HepG2 (cell line): ENCODE data around the gene VCX3B. TPM values are rescaled to one million over a fixed set of nuclear protein-coding genes. Genes with fewer than 3 reads are reported as not detected.
"Not testable (repeated sequence)": the region's sequence is repeated elsewhere in the genome, so short reads cannot be mapped to it uniquely, and the experiment has no call there.

ENCODE experiments used
- ATAC-seq: fragments of 200-7000 bp; cut with Tn5 transposase; 3 replicates; pipeline ENCODE4 v1.9.1; 2020; ENCODE audit warnings: mild to moderate bottlenecking, moderate library complexity
- BruUV-seq: library from RNA; stranded (reverse); fragments of 400-500 nt; replicated peaks from 2 replicates; lab custom pipeline; 2021; lab: Mats Ljungman, UMichigan
- CTCF ChIA-PET: fragments of 300-600 bp; formaldehyde crosslinking; extraction: SDS; loops from one replicate; lab custom pipeline; 2021; ENCODE audit warnings: low total read pairs, inconsistent platforms, low intra/inter-chr PET ratio; lab: Yijun Ruan, JAX
- POLR2A ChIA-PET: fragments of 350-600 bp; sonication (Branson Sonifier 250); formaldehyde crosslinking; loops from one replicate; lab custom pipeline; 2020; ENCODE audit warnings: antibody characterized with exemption, inconsistent platforms; lab: Yijun Ruan, JAX
- DNase-seq: peaks from one replicate; pipeline ENCODE4 v3.0.0-alpha.2; 2015; ENCODE audit warnings: low spot score
- FAIRE-seq: peaks from 3 replicates; lab custom pipeline; 2011; peaks lifted over from hg19 to GRCh38; lab: Jason Lieb, UNC
- H2AFZ ChIP-seq: one replicate; pipeline ENCODE4 v1.6.1; 2011; ENCODE audit warnings: low read length, inconsistent platforms
- H3K27ac ChIP-seq: fragments of 300-600 bp; 3 replicates; pipeline ENCODE4 v1.8.0; 2011; ENCODE audit warnings: mixed run types, mild to moderate bottlenecking, mixed read lengths, low read length, inconsistent platforms; ENCODE audit not compliant: insufficient read depth; ENCODE audit errors: extremely low read length
- H3K27me3 ChIP-seq, 2 experiments: fragments of 200-600 bp in 1 of 2; 2 replicates in 1 of 2; 3 replicates in 1 of 2; pipeline versions ENCODE4 v1.6.0 to v1.8.0; 2011; ENCODE audit warnings: low read length in 2 of 2, mild to moderate bottlenecking in 2 of 2, moderate library complexity in 2 of 2, inconsistent platforms in 1 of 2; ENCODE audit not compliant: insufficient read depth in 2 of 2, control insufficient read depth in 1 of 2
- H3K36me3 ChIP-seq, 2 experiments: fragments of 200-600 bp in 1 of 2; replicated peaks in 1 of 2; 2 replicates in 1 of 2; 3 replicates in 1 of 2; pipeline versions ENCODE4 v1.5.1 to v1.8.0; 2011; ENCODE audit warnings: low read length in 2 of 2, inconsistent platforms in 1 of 2; ENCODE audit not compliant: insufficient read depth in 2 of 2, control insufficient read depth in 1 of 2
- H3K4me1 ChIP-seq: 2 replicates; pipeline ENCODE4 v1.5.1; 2012; ENCODE audit warnings: low read length, inconsistent platforms; ENCODE audit not compliant: insufficient read depth
- H3K4me2 ChIP-seq: 2 replicates; pipeline ENCODE4 v1.6.0; 2011; ENCODE audit warnings: low read depth, low read length, inconsistent platforms
- H3K4me3 ChIP-seq, 3 experiments: fragments of 200-600 bp in 1 of 3; sonication (generic), shearing (Covaris generic) in 1 of 3; replicated peaks in 1 of 3; 2 replicates each; pipeline ENCODE4 v1.5.1; 2011 to 2016; ENCODE audit warnings: low read length in 3 of 3, inconsistent platforms in 2 of 3, low read depth in 2 of 3, mild to moderate bottlenecking in 2 of 3, control low read depth in 1 of 3, mixed read lengths in 1 of 3; ENCODE audit not compliant: insufficient read depth in 1 of 3
- H3K79me2 ChIP-seq: one replicate; pipeline ENCODE4 v1.6.1; 2011; ENCODE audit warnings: low read length, inconsistent platforms; ENCODE audit not compliant: insufficient read depth
- H3K9ac ChIP-seq: 2 replicates; pipeline ENCODE4 v1.6.0; 2011; ENCODE audit warnings: mild to moderate bottlenecking, low read depth, low read length, inconsistent platforms; ENCODE audit not compliant: insufficient read depth
- H3K9me3 ChIP-seq: 2 replicates; pipeline ENCODE4 v1.5.1; 2012; ENCODE audit warnings: mild to moderate bottlenecking, low read length
- H4K20me1 ChIP-seq: 2 replicates; pipeline ENCODE4 v1.6.0; 2011; ENCODE audit warnings: inconsistent platforms, mild to moderate bottlenecking, low read length, moderate library complexity; ENCODE audit not compliant: insufficient read depth
- CAMTA2 ChIP-seq: sonication (generic); formaldehyde crosslinking; IDR thresholded peaks from 2 replicates; pipeline ENCODE4 v1.4.0; 2020; ENCODE audit warnings: mild to moderate bottlenecking, missing genetic modification reagents, borderline replicate concordance
- DNMT3B ChIP-seq: conservative IDR thresholded peaks from 2 replicates; pipeline ENCODE4 v1.6.1; 2016; ENCODE audit warnings: missing biosample characterization, control low read depth
- GLI4 ChIP-seq: sonication (generic); formaldehyde crosslinking; IDR thresholded peaks from 2 replicates; pipeline ENCODE4 v1.5.1; 2020; ENCODE audit warnings: missing genetic modification reagents, mild to moderate bottlenecking, moderate library complexity, borderline replicate concordance
- KDM1A ChIP-seq: IDR thresholded peaks from 2 replicates; pipeline ENCODE4 v1.6.1; 2016; ENCODE audit warnings: missing compliant biosample characterization
- RNF2 ChIP-seq: fragments of 450-650 bp; conservative IDR thresholded peaks from 2 replicates; pipeline ENCODE4 v1.6.1; 2016; ENCODE audit warnings: low read depth
- SMARCC2 ChIP-seq: fragments of 450-650 bp; IDR thresholded peaks from 2 replicates; pipeline ENCODE4 v1.6.1; 2017; ENCODE audit warnings: antibody characterized with exemption, mild to moderate bottlenecking
- TEAD3 ChIP-seq: optimal IDR thresholded peaks from 2 replicates; pipeline ENCODE3; 2016; ENCODE audit warnings: borderline replicate concordance
- ZBTB10 ChIP-seq: sonication (generic); formaldehyde crosslinking; IDR thresholded peaks from 2 replicates; pipeline ENCODE4 v1.4.0; 2020; ENCODE audit warnings: missing genetic modification reagents, borderline replicate concordance
- ZFP37 ChIP-seq: sonication (generic); formaldehyde crosslinking; IDR thresholded peaks from 2 replicates; pipeline ENCODE4 v1.4.0; 2020; ENCODE audit warnings: missing genetic modification reagents, borderline replicate concordance
- ZNF839 ChIP-seq: sonication (generic); formaldehyde crosslinking; IDR thresholded peaks from 2 replicates; pipeline ENCODE4 v1.4.0; 2020; ENCODE audit warnings: missing genetic modification reagents, mild to moderate bottlenecking, borderline replicate concordance
- WGBS: methylation state at CpG from one replicate; pipeline ENCODE4 v1.1.6; 2017; ENCODE audit warnings: low lambda C conversion rate; 5-methylcytosine and 5-hydroxymethylcytosine counted together
- in situ Hi-C: cut with HindIII; loops from 2 replicates; pipeline ENCODE4 v1.10.0; 2017; ENCODE audit warnings: low pct_unique_long_range_greater_than_20kb; ENCODE audit not compliant: extremely low pct_ligation_motif_present
- intact Hi-C: fragments of 100-400 bp; cut with micrococcal nuclease; formaldehyde crosslinking; loops from one replicate; pipeline ENCODE4 v1.10.0; 2022; ENCODE audit not compliant: unreplicated experiment
- polyA plus RNA-seq, 8 experiments: library from polyadenylated mRNA; depleted of rRNA in 3 of 8; stranded (reverse) in 7 of 8; unstranded in 1 of 8; fragments of >200 nt; fragmentation: Illumina TruSeq in 4 of 8; extraction: Trizol in 4 of 8; gene quantifications; 2 replicates each; pipeline versions ENCODE4 v1.2.1 to v1.2.3, GENCODE V29; 2011 to 2016; ENCODE audit warnings: low read depth in 4 of 8, missing spikeins in 1 of 8, mixed read lengths in 1 of 8; ENCODE audit not compliant: insufficient read depth in 1 of 8
- total RNA-seq, 5 experiments: library from RNA; depleted of rRNA; stranded (reverse); fragments of >200 nt; fragmentation: Illumina TruSeq; extraction: Trizol; gene quantifications; 2 replicates each; pipeline ENCODE4 v1.2.3, GENCODE V29; 2016; ENCODE audit warnings: low read depth in 1 of 5

The VCX3B gene
- total and polyA plus RNA-seq, 2 of the 13 experiments (the other 11 are each of a cell fraction or from before 2014, with no cell fraction given) = not detected

DNA sequence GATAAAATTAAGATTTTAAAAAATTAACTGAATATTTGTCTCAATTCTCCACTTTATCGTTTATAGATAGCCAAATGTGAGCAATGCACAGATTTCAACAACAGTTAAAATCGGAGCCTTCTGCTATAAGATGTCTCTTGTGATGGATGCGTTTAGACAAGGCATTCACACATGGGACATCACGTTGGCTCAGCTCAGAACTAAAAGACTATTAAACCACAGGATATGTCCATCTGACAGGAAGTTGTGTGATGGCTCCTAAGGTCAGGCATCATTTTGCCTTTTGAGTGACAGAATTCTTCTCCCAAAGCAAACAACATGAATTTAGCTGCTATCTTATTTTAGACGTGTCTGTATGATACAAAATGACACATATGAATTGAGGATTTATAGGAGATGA is 17.3 kb upstream of the VCX3B start:
- BruUV-seq = no TSS peak
- Histone ChIP-seq H4K20me1 (no peaks in the 10 kb centered on the region), H3K9me3 (no peaks in the 10 kb centered on the region), H3K27ac (no peak overlapping the region), H2AFZ (no peak overlapping the region), H3K36me3 (no peaks in the 10 kb centered on the region), H3K27me3 (no peaks in the 10 kb centered on the region), H3K79me2 (no peaks in the 10 kb centered on the region), H3K4me1 (no peaks in the 10 kb centered on the region), H3K4me2 (no peak overlapping the region), H3K4me3 (no peak overlapping the region), H3K9ac (no peak overlapping the region)
- TF ChIP-seq ZBTB10 (CRISPR knock-in tag) = no peak
- TF ChIP-seq DNMT3B (CRISPR knock-in tag) = no peak
- TF ChIP-seq RNF2 = no peak
- TF ChIP-seq KDM1A = no peak
- TF ChIP-seq ZFP37 (CRISPR knock-in tag) = no peak
- TF ChIP-seq ZNF839 (CRISPR knock-in tag) = no peak
- TF ChIP-seq SMARCC2 = no peak
- TF ChIP-seq GLI4 = no peak
- no peak for TF ChIP-seq CAMTA2 (CRISPR knock-in tag)
- TF ChIP-seq TEAD3 (CRISPR knock-in tag) = no peak
- ChIA-PET POLR2A (no interaction called here), CTCF (no interaction called here)
- DNase-seq = no peak
- no peak for FAIRE-seq
- intact Hi-C loops = no loop called here
- WGBS = 25% methylated on average over 5 of the region's 5 CpGs
- no peak for ATAC-seq
- in situ Hi-C loops = no loop called here

DNA sequence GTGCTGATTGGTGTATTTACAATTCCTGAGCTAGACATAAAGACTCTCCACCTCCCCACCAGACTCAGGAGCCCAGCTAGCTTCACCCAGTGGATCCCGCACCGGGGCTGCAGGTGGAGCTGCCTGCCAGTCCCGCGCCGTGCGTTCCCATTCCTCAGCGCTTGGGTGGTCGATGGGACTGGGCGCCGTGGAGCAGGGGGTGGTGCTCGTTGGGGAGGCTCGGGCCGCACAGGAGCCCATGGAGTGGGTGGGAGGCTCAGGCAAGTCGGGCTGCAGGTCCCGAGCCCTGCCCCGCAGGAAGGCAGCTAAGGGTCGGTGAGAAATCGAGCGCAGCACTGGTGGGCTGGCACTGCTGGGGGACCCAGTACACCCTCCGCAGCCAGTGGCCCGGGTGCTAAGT is 12.3 kb upstream of the VCX3B start:
- BruUV-seq, H3K4me2 ChIP-seq, in situ Hi-C loops, H3K27ac ChIP-seq, H3K27me3 ChIP-seq, H3K9me3 ChIP-seq, POLR2A ChIA-PET, intact Hi-C loops, CTCF ChIA-PET, H3K36me3 ChIP-seq, H2AFZ ChIP-seq, DNase-seq, H3K4me3 ChIP-seq, H4K20me1 ChIP-seq, ATAC-seq, FAIRE-seq, H3K79me2 ChIP-seq, H3K9ac ChIP-seq, H3K4me1 ChIP-seq: not testable (repeated sequence)
- no CpG with 5 or more reads among the region's 21 CpGs for WGBS
